Measurements from ENCODE around the gene MPI.

MPI gene

GRCh38 chr15:74950078-74950908, 60.5 kb downstream of the MPI start (continued):
- TF ChIP-seq ZNF704 (tag by site-specific recombination; IDR thresholded peaks at IDR 0.05) (no peak), RBAK (tag by site-specific recombination; IDR thresholded peaks at IDR 0.05) (no peak), KLF8 (tag by site-specific recombination; IDR thresholded peaks at IDR 0.05) (no peak), SCRT2 (tag by site-specific recombination; IDR thresholded peaks at IDR 0.05) (no peak), ZNF398 (tag by site-specific recombination; IDR thresholded peaks at IDR 0.05) (no peak), ZNF423 (tag by site-specific recombination; IDR thresholded peaks at IDR 0.05) (no peak), ZNF214 (tag by site-specific recombination; IDR thresholded peaks at IDR 0.05; ENCODE audit: borderline replicate concordance) (no peak), ZNF341 (tag by site-specific recombination; IDR thresholded peaks at IDR 0.05; ENCODE audit: low read depth) (no peak), ZBTB20 (tag by site-specific recombination; IDR thresholded peaks at IDR 0.05) (no peak), ZNF514 (tag by site-specific recombination; IDR thresholded peaks at IDR 0.05) (no peak), ZNF391 (tag by site-specific recombination; IDR thresholded peaks at IDR 0.05; ENCODE audit: borderline replicate concordance, low read depth) (peak; percentile 37; the same call in 1 of the 2 replicates), ZNF530 (tag by site-specific recombination; IDR thresholded peaks at IDR 0.05; ENCODE audit: low read depth) (no peak), GLI4 (tag by site-specific recombination; IDR thresholded peaks at IDR 0.05) (no peak), ZNF2 (tag by site-specific recombination; IDR thresholded peaks at IDR 0.05) (0 out of 2 replicates have a peak, but pooled peaks have one; percentile 64), KLF9 (tag by site-specific recombination; IDR thresholded peaks at IDR 0.05; ENCODE audit: low read depth) (no peak), ZNF350 (tag by site-specific recombination; IDR thresholded peaks at IDR 0.05) (no peak), ZEB2 (tag by site-specific recombination; IDR thresholded peaks at IDR 0.05) (peak; percentile 17; the same call in 1 of the 2 replicates), ZNF692 (tag by site-specific recombination; IDR thresholded peaks at IDR 0.05) (peak; percentile 62; the same call in 1 of the 2 replicates), ZNF324 (tag by site-specific recombination; IDR thresholded peaks at IDR 0.05) (peak; percentile 48), ZSCAN5A (tag by site-specific recombination; IDR thresholded peaks at IDR 0.05) (no peak), ZNF677 (tag by site-specific recombination; IDR thresholded peaks at IDR 0.05) (no peak), ZNF10 (tag by site-specific recombination; IDR thresholded peaks at IDR 0.05) (no peak), PRDM10 (tag by site-specific recombination; IDR thresholded peaks at IDR 0.05) (peak; percentile 31; the same call in 1 of the 2 replicates), ZNF354C (tag by site-specific recombination; IDR thresholded peaks at IDR 0.05; ENCODE audit: borderline replicate concordance, low read depth) (no peak), ZNF600 (tag by site-specific recombination; IDR thresholded peaks at IDR 0.05) (peak; percentile 75), EGR2 (tag by site-specific recombination; IDR thresholded peaks at IDR 0.05; ENCODE audit: low read depth) (no peak), ZNF133 (tag by site-specific recombination; IDR thresholded peaks at IDR 0.05) (no peak), ZNF561 (tag by site-specific recombination; IDR thresholded peaks at IDR 0.05; ENCODE audit: borderline replicate concordance) (no peak), ATF2 (tag by site-specific recombination; IDR thresholded peaks at IDR 0.05; ENCODE audit: low read depth) (no peak)

All from HEK293 (cell line).